OCI-LY3 (cell line): Measurements from ENCODE around the gene CCDC12.

ENCODE experiments used
- H2AFZ ChIP-seq: fragments of 200-600, 300-600 bp; shearing (Covaris generic); 2 replicates; pipeline ENCODE4 v1.6.0; 2014; ENCODE audit warnings: antibody characterized with exemption, low read depth, low read length
- H3K27ac ChIP-seq: fragments of 200-600, 300-600 bp; sonication (generic); 2 replicates; pipeline ENCODE4 v1.5.1; 2014; ENCODE audit warnings: mild to moderate bottlenecking, low read length, moderate library complexity, mixed read lengths
- H3K27me3 ChIP-seq: fragments of 200-600, 300-600 bp; sonication (generic); 2 replicates; pipeline ENCODE4 v1.6.1; 2014; ENCODE audit warnings: low read depth, low read length, mixed read lengths
- H3K36me3 ChIP-seq: fragments of 200-600, 300-600 bp; sonication (generic); replicated peaks from 2 replicates; pipeline ENCODE3; 2014; ENCODE audit warnings: low read depth, low read length, mixed read lengths
- H3K4me1 ChIP-seq: fragments of 300-600, 200-600 bp; sonication (generic); 2 replicates; pipeline ENCODE4 v1.6.1; 2014; ENCODE audit warnings: low read length, mixed read lengths
- H3K4me2 ChIP-seq: fragments of 200-600, 300-600 bp; sonication (generic); 2 replicates; pipeline ENCODE4 v1.6.1; 2014; ENCODE audit warnings: low read length, mixed read lengths
- H3K4me3 ChIP-seq: fragments of 300-600, 200-600 bp; sonication (generic); 2 replicates; pipeline ENCODE4 v1.5.1; 2014; ENCODE audit warnings: antibody characterized with exemption, mild to moderate bottlenecking, low read length, moderate library complexity
- H3K79me2 ChIP-seq: fragments of 300-600, 200-600 bp; shearing (Covaris generic); 2 replicates; pipeline ENCODE4 v1.6.1; 2014; ENCODE audit warnings: mild to moderate bottlenecking, low read length, mixed read lengths
- H3K9ac ChIP-seq: fragments of 300-600, 200-600 bp; shearing (Covaris generic); 2 replicates; pipeline ENCODE4 v1.6.0; 2014; ENCODE audit warnings: mild to moderate bottlenecking, low read length, moderate library complexity
- H3K9me3 ChIP-seq: fragments of 200-600, 300-600 bp; shearing (Covaris generic); 2 replicates; pipeline ENCODE4 v1.6.1; 2014; ENCODE audit warnings: low read length, mixed read lengths; ENCODE audit not compliant: insufficient read depth
- H4K20me1 ChIP-seq: fragments of 200-600, 300-600 bp; sonication (generic); 2 replicates; pipeline ENCODE4 v1.6.1; 2016; ENCODE audit warnings: low read length, mixed read lengths; ENCODE audit not compliant: insufficient read depth
- CTCF ChIP-seq: fragments of 200-600, 300-600 bp; sonication (generic); IDR thresholded peaks from 2 replicates; pipeline ENCODE4 v1.5.1; 2014; ENCODE audit warnings: antibody characterized with exemption, low read length, low read depth
- EZH2phosphoT487 ChIP-seq: fragments of 200-600 bp; shearing (Covaris generic); IDR thresholded peaks from 2 replicates; pipeline ENCODE4 v1.6.1; 2018; ENCODE audit warnings: antibody characterized with exemption, mixed run types, low read depth

The CCDC12 gene

GRCh38 chr3:46918202-46918601 is 58.3 kb downstream of the CCDC12 start:
- Histone ChIP-seq H3K79me2 (0 out of 2 replicates have a peak, but pooled peaks cover 7% of the 10 kb centered on the region), H3K9me3 (peaks cover 9% of the 10 kb centered on the region; the same call in 1 of the 2 replicates), H2AFZ (no peak overlapping the region), H3K36me3 (peaks cover 75% of the 10 kb centered on the region), H3K9ac (no peak overlapping the region), H3K27ac (no peak overlapping the region), H3K27me3 (no peaks in the 10 kb centered on the region), H3K4me2 (no peak overlapping the region), H4K20me1 (no peaks in the 10 kb centered on the region), H3K4me3 (no peak overlapping the region), H3K4me1 (no peaks in the 10 kb centered on the region)
- no peak for TF ChIP-seq CTCF
- no peak for TF ChIP-seq EZH2phosphoT487

GRCh38 chr3:46917257-46917656 is 59.3 kb downstream of the CCDC12 start:
- peaks cover 9% of the 10 kb centered on the region; the same call in 1 of the 2 replicates for H3K9me3 ChIP-seq
- no peak overlapping the region for H3K4me2 ChIP-seq
- H3K36me3 ChIP-seq: peaks cover 69% of the 10 kb centered on the region
- no peaks in the 10 kb centered on the region for H4K20me1 ChIP-seq
- no peak overlapping the region for H3K9ac ChIP-seq
- H3K27ac ChIP-seq: no peak overlapping the region
- no peaks in the 10 kb centered on the region for H3K4me1 ChIP-seq
- no peak for TF ChIP-seq CTCF
- no peak for TF ChIP-seq EZH2phosphoT487
- no peaks in the 10 kb centered on the region for H3K27me3 ChIP-seq
- H2AFZ ChIP-seq: no peak overlapping the region
- H3K4me3 ChIP-seq: no peak overlapping the region
- H3K79me2 ChIP-seq: no peaks in the 10 kb centered on the region

- Histone ChIP-seq H3K27me3 (no peaks in the 10 kb centered on the region), H3K79me2 (no peaks in the 10 kb centered on the region), H4K20me1 (no peaks in the 10 kb centered on the region), H3K36me3 (peaks cover 64% of the 10 kb centered on the region), H3K4me2 (no peak overlapping the region), H3K4me1 (no peaks in the 10 kb centered on the region), H3K9me3 (peaks cover 9% of the 10 kb centered on the region; the same call in 1 of the 2 replicates), H3K9ac (no peak overlapping the region), H2AFZ (no peak overlapping the region), H3K27ac (no peak overlapping the region), H3K4me3 (no peak overlapping the region)
- no peak for TF ChIP-seq EZH2phosphoT487
- no peak for TF ChIP-seq CTCF
Observed at GRCh38 chr3:46916799-46917198, 59.7 kb downstream of the CCDC12 start.

- no peak overlapping the region for H3K27ac ChIP-seq
- H3K36me3 ChIP-seq: peaks cover 63% of the 10 kb centered on the region
- H3K9me3 ChIP-seq: peaks cover 9% of the 10 kb centered on the region; the same call in 1 of the 2 replicates
- H3K27me3 ChIP-seq: no peaks in the 10 kb centered on the region
- no peaks in the 10 kb centered on the region for H3K79me2 ChIP-seq
- no peaks in the 10 kb centered on the region for H4K20me1 ChIP-seq
- no peak overlapping the region for H3K9ac ChIP-seq
- H2AFZ ChIP-seq: no peak overlapping the region
- no peak overlapping the region for H3K4me3 ChIP-seq
- H3K4me2 ChIP-seq: no peak overlapping the region
- no peaks in the 10 kb centered on the region for H3K4me1 ChIP-seq
- TF ChIP-seq CTCF (no peak), EZH2phosphoT487 (no peak)
Observed at GRCh38 chr3:46916278-46916677, 60.3 kb downstream of the CCDC12 start.
